H9 (cell line): ENCODE results near the gene SIL1. TPM values are rescaled to one million over a fixed set of nuclear protein-coding genes. Genes with fewer than 3 reads are reported as not detected.

Experiments
- DNase-seq: peaks from one replicate; pipeline ENCODE4 v3.0.0-alpha.2; 2017
- H2AFZ ChIP-seq: one replicate; pipeline ENCODE4 v1.6.1; 2013; ENCODE audit warnings: mild to moderate bottlenecking, low read length, control low read depth, moderate library complexity
- H2AK5ac ChIP-seq: 2 replicates; pipeline ENCODE4 v1.6.1; 2013; ENCODE audit warnings: low read length, control low read depth, mixed read lengths; ENCODE audit not compliant: insufficient read length
- H2BK120ac ChIP-seq: one replicate; pipeline ENCODE4 v1.6.1; 2013; ENCODE audit warnings: low read depth, mild to moderate bottlenecking, low read length, control low read depth, inconsistent platforms; ENCODE audit not compliant: poor library complexity, severe bottlenecking
- H2BK12ac ChIP-seq: 2 replicates; pipeline ENCODE4 v1.6.1; 2013; ENCODE audit warnings: low read length, control low read depth, mixed read lengths, low read depth; ENCODE audit not compliant: insufficient read length
- H2BK15ac ChIP-seq: 2 replicates; pipeline ENCODE4 v1.6.1; 2013; ENCODE audit warnings: low read depth, low read length, control low read depth
- H2BK20ac ChIP-seq: one replicate; pipeline ENCODE4 v1.6.1; 2013; ENCODE audit warnings: low read depth, mild to moderate bottlenecking, low read length, control low read depth, inconsistent platforms; ENCODE audit not compliant: poor library complexity, severe bottlenecking
- H2BK5ac ChIP-seq: 2 replicates; pipeline ENCODE4 v1.6.1; 2013; ENCODE audit warnings: low read length, control low read depth, mixed read lengths; ENCODE audit not compliant: insufficient read length
- H3K14ac ChIP-seq: 2 replicates; pipeline ENCODE4 v1.6.1; 2013; ENCODE audit warnings: low read length, control low read depth; ENCODE audit not compliant: insufficient read depth
- H3K18ac ChIP-seq: 2 replicates; pipeline ENCODE4 v1.6.1; 2013; ENCODE audit warnings: low read depth, mild to moderate bottlenecking, mixed read lengths, low read length, control low read depth; ENCODE audit not compliant: insufficient read length
- H3K23ac ChIP-seq: 2 replicates; pipeline ENCODE4 v1.6.1; 2013; ENCODE audit warnings: low read length, control low read depth, mixed read lengths, low read depth; ENCODE audit not compliant: insufficient read length
- H3K23me2 ChIP-seq: 2 replicates; pipeline ENCODE4 v1.6.1; 2013; ENCODE audit warnings: low read depth, mild to moderate bottlenecking, mixed read lengths, low read length, control low read depth; ENCODE audit not compliant: insufficient read length, poor library complexity, severe bottlenecking
- H3K27ac ChIP-seq: 2 replicates; pipeline ENCODE4 v1.5.1; 2013; ENCODE audit warnings: low read length, control low read depth, mixed read lengths, low read depth; ENCODE audit not compliant: insufficient read length
- H3K27me3 ChIP-seq: 2 replicates; pipeline ENCODE4 v1.6.1; 2013; ENCODE audit warnings: low read length, control low read depth, inconsistent platforms; ENCODE audit not compliant: insufficient read depth
- H3K4ac ChIP-seq: 2 replicates; pipeline ENCODE4 v1.6.1; 2013; ENCODE audit warnings: low read depth, mild to moderate bottlenecking, control low read depth, inconsistent platforms, low read length, moderate library complexity
- H3K4me1 ChIP-seq: 2 replicates; pipeline ENCODE4 v1.6.1; 2013; ENCODE audit warnings: low read length, control low read depth, inconsistent platforms; ENCODE audit not compliant: insufficient read depth
- H3K4me2 ChIP-seq: 2 replicates; pipeline ENCODE4 v1.6.1; 2013; ENCODE audit warnings: low read length, control low read depth, mixed read lengths; ENCODE audit not compliant: insufficient read length, insufficient read depth
- H3K56ac ChIP-seq: 2 replicates; pipeline ENCODE4 v1.6.1; 2013; ENCODE audit warnings: low read depth, mild to moderate bottlenecking, mixed read lengths, low read length, control low read depth; ENCODE audit not compliant: insufficient read length
- H3K79me1 ChIP-seq: 2 replicates; pipeline ENCODE4 v1.6.1; 2013; ENCODE audit warnings: low read depth, mild to moderate bottlenecking, moderate library complexity, low read length, control low read depth, inconsistent platforms; ENCODE audit not compliant: insufficient read depth, poor library complexity, severe bottlenecking
- H3K79me2 ChIP-seq: 2 replicates; pipeline ENCODE4 v1.6.1; 2013; ENCODE audit warnings: low read length, control low read depth, inconsistent platforms; ENCODE audit not compliant: insufficient read depth
- H3K9ac ChIP-seq: 2 replicates; pipeline ENCODE4 v1.6.1; 2013; ENCODE audit warnings: low read length, control low read depth, mixed read lengths; ENCODE audit not compliant: insufficient read length; ENCODE audit errors: extremely low read depth
- H3K9me3 ChIP-seq: one replicate; pipeline ENCODE4 v1.6.1; 2013; ENCODE audit warnings: low read depth, low read length, inconsistent platforms; ENCODE audit not compliant: control insufficient read depth
- H3T11ph ChIP-seq: one replicate; pipeline ENCODE4 v1.6.1; 2013; ENCODE audit warnings: mild to moderate bottlenecking, low read length, control low read depth, inconsistent platforms
- H4K20me1 ChIP-seq: one replicate; pipeline ENCODE4 v1.6.1; 2013; ENCODE audit not compliant: control insufficient read depth, insufficient read length, insufficient read depth
- H4K5ac ChIP-seq: 2 replicates; pipeline ENCODE4 v1.6.1; 2013; ENCODE audit warnings: low read depth, mild to moderate bottlenecking, mixed read lengths, low read length, control low read depth; ENCODE audit not compliant: insufficient read length
- H4K8ac ChIP-seq: replicated peaks from 2 replicates; pipeline ENCODE4 v1.6.1; 2013; ENCODE audit warnings: low read length, control low read depth, mixed read lengths, low read depth; ENCODE audit not compliant: insufficient read length
- H4K91ac ChIP-seq: 2 replicates; pipeline ENCODE4 v1.6.1; 2013; ENCODE audit warnings: low read depth, mild to moderate bottlenecking, moderate library complexity, mixed read lengths, low read length, control low read depth; ENCODE audit not compliant: insufficient read length
- H3K27ac Mint-ChIP-seq, 3 experiments: 2 replicates in 2 of 3; 3 replicates in 1 of 3; pipeline ENCODE4 v1.8.0; 2020 to 2021; ENCODE audit warnings: mixed read lengths in 3 of 3, mild to moderate bottlenecking in 1 of 3, moderate library complexity in 1 of 3
- H3K27me3 Mint-ChIP-seq: 2 replicates; pipeline ENCODE4 v1.8.0; 2021; ENCODE audit warnings: low read depth, mild to moderate bottlenecking, moderate library complexity, mixed read lengths
- H3K36me3 Mint-ChIP-seq, 3 experiments: 2 replicates in 2 of 3; 3 replicates in 1 of 3; pipeline ENCODE4 v1.8.0; 2020 to 2021; ENCODE audit warnings: low read depth in 3 of 3, mixed read lengths in 3 of 3; ENCODE audit not compliant: insufficient read depth in 1 of 3
- H3K4me1 Mint-ChIP-seq, 2 experiments: 2 replicates each; pipeline ENCODE4 v1.8.0; 2020; ENCODE audit warnings: mixed read lengths in 2 of 2
- H3K4me3 Mint-ChIP-seq, 2 experiments: 2 replicates in 1 of 2; 3 replicates in 1 of 2; pipeline ENCODE4 v1.8.0; 2020 to 2021; ENCODE audit warnings: mild to moderate bottlenecking in 2 of 2, mixed read lengths in 2 of 2, moderate library complexity in 1 of 2
- H3K9me3 Mint-ChIP-seq, 2 experiments: 2 replicates in 1 of 2; 3 replicates in 1 of 2; pipeline ENCODE4 v1.8.0; 2020; ENCODE audit warnings: mild to moderate bottlenecking in 2 of 2, mixed read lengths in 2 of 2, moderate library complexity in 1 of 2
- CTCF ChIP-seq: fragments of 200-600 bp; sonication (generic); conservative IDR thresholded peaks from 3 replicates; pipeline ENCODE4 v1.8.0; 2021; ENCODE audit warnings: antibody characterized with exemption, mild to moderate bottlenecking
- WGBS: extraction: QIAGEN DNeasy Blood & Tissue Kit; methylation state at CpG from one replicate; pipeline ENCODE4 v1.1.7; 2013; ENCODE audit warnings: missing lambda C conversion rate, low lambda C conversion rate, mixed read lengths; ENCODE audit not compliant: insufficient read length; ENCODE audit errors: extremely low coverage; 5-methylcytosine and 5-hydroxymethylcytosine counted together
- total RNA-seq: library from RNA; stranded (reverse); gene quantifications from 2 replicates; pipeline ENCODE4 v1.2.1, GENCODE V29; 2021

The SIL1 gene
- total RNA-seq, 1 experiment from 2014 or later = 10.6 TPM

GRCh38 chr5:139100825-139101224 is 97.3 kb downstream of the SIL1 start:
- no peak overlapping the region for H2BK12ac ChIP-seq
- no peaks in the 10 kb centered on the region for H3K27me3 Mint-ChIP-seq
- no peak overlapping the region for H3T11ph ChIP-seq
- H3K18ac ChIP-seq = no peak overlapping the region
- H3K23ac ChIP-seq = no peak overlapping the region
- no peaks in the 10 kb centered on the region for H3K9me3 ChIP-seq
- H3K56ac ChIP-seq = no peak overlapping the region
- no peak overlapping the region for H4K8ac ChIP-seq
- H3K27me3 ChIP-seq = no peaks in the 10 kb centered on the region
- H3K27ac ChIP-seq = no peak overlapping the region
- no peaks in the 10 kb centered on the region for H3K79me1 ChIP-seq
- no peak overlapping the region for H3K4ac ChIP-seq
- H3K9me3 Mint-ChIP-seq = no peaks in the 10 kb centered on the region
- no peaks in the 10 kb centered on the region; the same call in 1 of the 2 replicates for H3K4me1 ChIP-seq
- DNase-seq = no peak
- no peak overlapping the region for H3K14ac ChIP-seq
- no peak overlapping the region for H2BK20ac ChIP-seq
- H3K36me3 Mint-ChIP-seq = no peaks in the 10 kb centered on the region
- no peak overlapping the region for H2AFZ ChIP-seq
- H3K9ac ChIP-seq = no peak overlapping the region
- peaks cover 21 to 23% of the 10 kb centered on the region in 2 experiments for H3K4me1 Mint-ChIP-seq
- H3K27ac Mint-ChIP-seq = no peak overlapping the region; a peak in 1 of 7 replicates
- no peak overlapping the region for H2BK5ac ChIP-seq
- no peak for TF ChIP-seq CTCF
- no peak overlapping the region for H2BK120ac ChIP-seq
- no CpG with 5 or more reads among the region's 3 CpGs for WGBS
- no peak overlapping the region for H2BK15ac ChIP-seq
- no peaks in the 10 kb centered on the region for H3K23me2 ChIP-seq
- no peaks in the 10 kb centered on the region; the same call in 1 of the 2 replicates for H3K79me2 ChIP-seq
- H4K20me1 ChIP-seq = no peaks in the 10 kb centered on the region
- no peak overlapping the region for H2AK5ac ChIP-seq
- H4K91ac ChIP-seq = no peak overlapping the region
- no peak overlapping the region for H3K4me3 Mint-ChIP-seq
- no peak overlapping the region for H4K5ac ChIP-seq
- no peak overlapping the region for H3K4me2 ChIP-seq
